ENCODE measurements around the gene TUT1. TPM values are rescaled to one million over a fixed set of nuclear protein-coding genes. Genes with fewer than 3 reads are reported as not detected.
A peak's percentile ranks its signal among the peaks of the same experiment; 100 is the strongest.
"Not testable (repeated sequence)": the region's sequence is repeated elsewhere in the genome, so short reads cannot be mapped to it uniquely, and the experiment has no call there.

TUT1 gene
- total RNA-seq, 1 donor from 2014 or later, result 9.5 TPM

- FAIRE-seq, result peak; percentile 93
- DNase-seq (ENCODE audit: low read depth), result peak; percentile 94
- no peaks in the 10 kb centered on the region for H3K36me3 ChIP-seq (ENCODE audit: control insufficient read depth, insufficient read depth, low read length)
- no peaks in the 10 kb centered on the region for H3K27me3 ChIP-seq (ENCODE audit: control insufficient read depth, insufficient read depth, low read length)
- peak overlapping the region; percentile 7 for H3K4me3 ChIP-seq (ENCODE audit: low read depth, low read length)
- no peak for TF ChIP-seq CTCF (IDR thresholded peaks at IDR 0.05; ENCODE audit: insufficient read depth, low read length, severe bottlenecking)
These were observed 38.1 kb downstream of the TUT1 start for GRCh38 chr11:62553080-62553838.

- Histone ChIP-seq H3K4me3 (ENCODE audit: low read depth, low read length) (peak overlapping the region; percentile 7), H3K27me3 (ENCODE audit: control insufficient read depth, insufficient read depth, low read length) (no peaks in the 10 kb centered on the region), H3K36me3 (ENCODE audit: control insufficient read depth, insufficient read depth, low read length) (no peaks in the 10 kb centered on the region)
- DNase-seq (ENCODE audit: low read depth), result peak; percentile 35
- no peak for TF ChIP-seq CTCF (IDR thresholded peaks at IDR 0.05; ENCODE audit: insufficient read depth, low read length, severe bottlenecking)
- FAIRE-seq, result no peak
These were observed 38.7 kb downstream of the TUT1 start for GRCh38 chr11:62552485-62553079.

GRCh38 chr11:62550478-62550877 lies 40.8 kb downstream of the TUT1 start:
- FAIRE-seq, result not testable (repeated sequence)

GRCh38 chr11:62548545-62549335 lies 42.6 kb downstream of the TUT1 start:
- no peaks in the 10 kb centered on the region for H3K27me3 ChIP-seq (ENCODE audit: control insufficient read depth, insufficient read depth, low read length)
- no peak overlapping the region for H3K4me3 ChIP-seq (ENCODE audit: low read depth, low read length)
- TF ChIP-seq CTCF (IDR thresholded peaks at IDR 0.05; ENCODE audit: insufficient read depth, low read length, severe bottlenecking), result no peak
- FAIRE-seq (no peak), DNase-seq (ENCODE audit: low read depth) (peak; percentile 52)
- H3K36me3 ChIP-seq (ENCODE audit: control insufficient read depth, insufficient read depth, low read length), result peaks cover 7% of the 10 kb centered on the region

More at GRCh38 chr11:62550478-62550877, 40.8 kb downstream of the TUT1 start:
- H3K36me3 ChIP-seq (ENCODE audit: control insufficient read depth, insufficient read depth, low read length); H3K4me3 ChIP-seq (ENCODE audit: low read depth, low read length); H3K27me3 ChIP-seq (ENCODE audit: control insufficient read depth, insufficient read depth, low read length); DNase-seq (ENCODE audit: low read depth): not testable (repeated sequence)

GRCh38 chr11:62547691-62548281 lies 43.5 kb downstream of the TUT1 start:
- Histone ChIP-seq H3K36me3 (ENCODE audit: control insufficient read depth, insufficient read depth, low read length) (peaks cover 7% of the 10 kb centered on the region), H3K4me3 (ENCODE audit: low read depth, low read length) (peak overlapping the region; percentile 95), H3K27me3 (ENCODE audit: control insufficient read depth, insufficient read depth, low read length) (no peaks in the 10 kb centered on the region)
- FAIRE-seq (peak; percentile 96), DNase-seq (ENCODE audit: low read depth) (peak; percentile 99)
- no peak for TF ChIP-seq CTCF (IDR thresholded peaks at IDR 0.05; ENCODE audit: insufficient read depth, low read length, severe bottlenecking)
